ENCODE measurements around the gene CATSPER2.
"Not testable (repeated sequence)": the region's sequence is repeated elsewhere in the genome, so short reads cannot be mapped to it uniquely, and the experiment has no call there.

Gene CATSPER2

GRCh38 chr15:43648649-43649429 lies at the start of gene CATSPER2:
Gene CATSPER2, minus strand, starts transcription at chr15:43648844. Its CDS starts 783 bp downstream, at chr15:43648061.
- Histone ChIP-seq H3K4me1 (ENCODE audit: control insufficient read depth, insufficient read depth, low read length) (no peaks in the 10 kb centered on the region), H3K36me3 (ENCODE audit: control insufficient read depth, insufficient read depth, low read length) (no peaks in the 10 kb centered on the region), H3K9ac (ENCODE audit: low read depth, low read length) (no peak within 1 kb of the TSS), H3K4me3 (ENCODE audit: low read depth, low read length) (no peak within 1 kb of the TSS), H3K27me3 (ENCODE audit: control insufficient read depth, insufficient read depth, low read length) (no peaks in the 10 kb centered on the region), H3K9me3 (ENCODE audit: control insufficient read depth, insufficient read depth, low read length) (no peaks in the 10 kb centered on the region)

DNA sequence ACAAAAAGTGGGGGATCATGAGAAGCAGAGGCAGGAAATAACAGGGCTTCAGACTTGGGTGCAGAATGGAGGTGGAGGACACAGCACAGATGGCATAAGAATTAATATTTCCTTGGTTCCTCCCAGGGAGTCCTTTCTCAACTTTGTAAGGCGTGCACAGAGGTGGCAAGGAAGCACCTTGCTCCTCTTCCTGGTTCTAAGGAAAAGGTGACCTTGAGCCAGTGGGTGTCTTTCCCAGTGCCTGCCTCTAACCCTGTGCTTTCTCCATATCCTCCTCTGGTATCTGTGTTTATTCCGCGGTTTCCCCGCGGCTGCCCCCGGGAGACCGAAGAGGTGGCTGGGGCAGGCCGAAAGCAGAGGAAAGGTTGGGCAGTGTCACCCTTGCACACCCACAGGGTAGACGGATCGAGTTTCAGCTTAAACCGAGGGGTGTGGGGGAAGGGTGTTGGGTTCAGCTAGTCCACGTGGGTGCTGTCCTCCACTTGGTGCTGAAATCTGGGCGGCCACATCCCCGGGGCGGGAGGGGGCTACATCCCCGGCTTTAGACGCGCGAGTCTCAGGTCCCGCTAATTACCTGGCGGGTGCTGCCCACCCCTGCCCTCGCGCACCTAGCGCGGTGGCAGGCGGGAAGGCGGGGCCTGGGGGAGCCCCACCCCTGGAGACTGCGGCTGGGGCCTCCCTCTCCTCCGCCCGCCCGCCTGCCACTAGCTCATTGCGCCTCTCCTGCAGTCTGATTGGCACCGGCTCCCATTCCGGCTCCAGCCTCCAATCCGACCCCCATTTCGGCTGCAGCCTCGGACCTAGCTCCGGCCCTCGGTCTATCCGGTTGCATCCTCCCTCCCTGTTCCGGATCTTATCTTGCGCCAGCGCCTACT lies 44.7 kb upstream of the CATSPER2 start, which contains the start of gene CKMT1A:
Gene CKMT1A (plus strand): TSS at position 712 of the 875 bp plus-strand sequence. CDS start 192 bp downstream, outside the sequence.
- H3K27me3 ChIP-seq (ENCODE audit: control insufficient read depth, insufficient read depth, low read length); H3K9me3 ChIP-seq (ENCODE audit: control insufficient read depth, insufficient read depth, low read length); H3K4me3 ChIP-seq (ENCODE audit: low read depth, low read length); H3K36me3 ChIP-seq (ENCODE audit: control insufficient read depth, insufficient read depth, low read length); H3K4me1 ChIP-seq (ENCODE audit: control insufficient read depth, insufficient read depth, low read length); H3K9ac ChIP-seq (ENCODE audit: low read depth, low read length): not testable (repeated sequence)

- H3K4me1 ChIP-seq (ENCODE audit: control insufficient read depth, insufficient read depth, low read length); H3K36me3 ChIP-seq (ENCODE audit: control insufficient read depth, insufficient read depth, low read length); H3K27me3 ChIP-seq (ENCODE audit: control insufficient read depth, insufficient read depth, low read length); H3K4me3 ChIP-seq (ENCODE audit: low read depth, low read length); H3K9me3 ChIP-seq (ENCODE audit: control insufficient read depth, insufficient read depth, low read length); H3K9ac ChIP-seq (ENCODE audit: low read depth, low read length): not testable (repeated sequence)
Observed at GRCh38 chr15:43692679-43693078, 44.0 kb upstream of the CATSPER2 start.

- not testable (repeated sequence) for H3K27me3 ChIP-seq (ENCODE audit: control insufficient read depth, insufficient read depth, low read length)
Observed at GRCh38 chr15:43689604-43690301, 41.1 kb upstream of the CATSPER2 start.

DNA sequence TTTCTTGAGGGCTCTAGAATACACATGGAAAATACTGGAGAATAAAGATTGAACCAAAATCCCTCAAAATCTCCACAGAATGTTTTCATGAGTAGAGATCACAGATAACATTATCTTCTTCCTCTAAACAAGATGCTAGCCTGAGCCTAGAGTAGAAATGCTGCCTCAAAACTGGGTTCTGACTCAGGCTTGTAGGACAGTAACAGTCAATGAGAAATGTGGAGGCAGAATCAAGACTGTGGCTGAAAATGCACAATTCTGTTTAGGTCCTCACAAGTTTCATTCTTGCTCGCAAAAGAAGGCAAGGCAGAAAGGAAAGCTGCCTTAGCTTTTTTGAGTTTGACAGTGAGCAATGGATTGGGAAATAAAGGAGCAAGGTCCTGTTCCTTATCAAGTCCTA lies 25.5 kb upstream of the CATSPER2 start:
- not testable (repeated sequence) for H3K36me3 ChIP-seq (ENCODE audit: control insufficient read depth, insufficient read depth, low read length); H3K9ac ChIP-seq (ENCODE audit: low read depth, low read length); H3K4me3 ChIP-seq (ENCODE audit: low read depth, low read length); H3K27me3 ChIP-seq (ENCODE audit: control insufficient read depth, insufficient read depth, low read length); H3K4me1 ChIP-seq (ENCODE audit: control insufficient read depth, insufficient read depth, low read length); H3K9me3 ChIP-seq (ENCODE audit: control insufficient read depth, insufficient read depth, low read length)

More at GRCh38 chr15:43689604-43690301, 41.1 kb upstream of the CATSPER2 start:
- not testable (repeated sequence) for H3K4me3 ChIP-seq (ENCODE audit: low read depth, low read length); H3K36me3 ChIP-seq (ENCODE audit: control insufficient read depth, insufficient read depth, low read length); H3K9me3 ChIP-seq (ENCODE audit: control insufficient read depth, insufficient read depth, low read length); H3K9ac ChIP-seq (ENCODE audit: low read depth, low read length); H3K4me1 ChIP-seq (ENCODE audit: control insufficient read depth, insufficient read depth, low read length)

DNA sequence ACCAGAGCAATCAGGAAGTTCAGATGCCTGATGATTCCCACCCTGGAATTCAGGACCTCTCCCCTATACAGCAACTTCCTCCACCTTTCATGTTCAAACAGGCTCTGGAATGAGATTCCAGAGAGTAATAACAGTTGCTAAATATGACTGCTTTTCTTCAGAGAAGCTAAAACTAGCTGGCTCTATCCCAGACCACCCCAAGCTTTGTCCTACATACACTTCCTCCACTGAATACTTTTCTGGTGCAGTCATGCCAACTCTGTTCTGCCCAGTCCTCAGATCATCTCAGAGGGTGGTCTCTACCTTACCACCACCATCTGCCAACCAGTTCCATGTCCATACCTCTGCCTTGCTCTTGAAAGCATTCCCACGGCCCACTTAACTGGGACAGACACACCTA lies 17.5 kb upstream of the CATSPER2 start:
- H3K36me3 ChIP-seq (ENCODE audit: control insufficient read depth, insufficient read depth, low read length); H3K4me3 ChIP-seq (ENCODE audit: low read depth, low read length); H3K4me1 ChIP-seq (ENCODE audit: control insufficient read depth, insufficient read depth, low read length); H3K27me3 ChIP-seq (ENCODE audit: control insufficient read depth, insufficient read depth, low read length); H3K9ac ChIP-seq (ENCODE audit: low read depth, low read length); H3K9me3 ChIP-seq (ENCODE audit: control insufficient read depth, insufficient read depth, low read length): not testable (repeated sequence)

DNA sequence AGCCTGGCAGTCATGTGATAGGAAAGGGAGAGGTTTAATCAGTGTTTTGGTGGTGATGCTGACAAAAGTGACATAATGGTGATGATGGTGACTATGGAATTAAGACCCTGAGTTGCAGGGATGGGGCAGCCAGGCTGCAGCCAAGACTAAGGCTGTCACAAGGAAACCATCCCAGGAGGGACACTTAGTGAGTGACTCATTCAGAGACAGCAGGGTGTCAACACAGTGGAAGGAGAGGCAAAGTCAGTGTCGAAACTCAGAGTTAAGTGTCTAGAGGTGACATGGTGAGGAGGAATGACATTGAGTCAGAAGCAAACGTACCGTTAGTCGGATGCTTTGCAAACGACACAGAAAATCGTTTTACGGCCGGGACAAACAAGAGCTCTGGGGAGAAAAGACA lies 14.7 kb upstream of the CATSPER2 start:
- not testable (repeated sequence) for H3K4me3 ChIP-seq (ENCODE audit: low read depth, low read length); H3K27me3 ChIP-seq (ENCODE audit: control insufficient read depth, insufficient read depth, low read length)

GRCh38 chr15:43662293-43662692 lies 13.6 kb upstream of the CATSPER2 start:
- not testable (repeated sequence) for H3K4me1 ChIP-seq (ENCODE audit: control insufficient read depth, insufficient read depth, low read length); H3K9ac ChIP-seq (ENCODE audit: low read depth, low read length); H3K4me3 ChIP-seq (ENCODE audit: low read depth, low read length); H3K27me3 ChIP-seq (ENCODE audit: control insufficient read depth, insufficient read depth, low read length); H3K36me3 ChIP-seq (ENCODE audit: control insufficient read depth, insufficient read depth, low read length); H3K9me3 ChIP-seq (ENCODE audit: control insufficient read depth, insufficient read depth, low read length)

More for the DNA sequence above, 14.7 kb upstream of the CATSPER2 start:
- not testable (repeated sequence) for H3K4me1 ChIP-seq (ENCODE audit: control insufficient read depth, insufficient read depth, low read length); H3K9me3 ChIP-seq (ENCODE audit: control insufficient read depth, insufficient read depth, low read length); H3K9ac ChIP-seq (ENCODE audit: low read depth, low read length); H3K36me3 ChIP-seq (ENCODE audit: control insufficient read depth, insufficient read depth, low read length)

DNA sequence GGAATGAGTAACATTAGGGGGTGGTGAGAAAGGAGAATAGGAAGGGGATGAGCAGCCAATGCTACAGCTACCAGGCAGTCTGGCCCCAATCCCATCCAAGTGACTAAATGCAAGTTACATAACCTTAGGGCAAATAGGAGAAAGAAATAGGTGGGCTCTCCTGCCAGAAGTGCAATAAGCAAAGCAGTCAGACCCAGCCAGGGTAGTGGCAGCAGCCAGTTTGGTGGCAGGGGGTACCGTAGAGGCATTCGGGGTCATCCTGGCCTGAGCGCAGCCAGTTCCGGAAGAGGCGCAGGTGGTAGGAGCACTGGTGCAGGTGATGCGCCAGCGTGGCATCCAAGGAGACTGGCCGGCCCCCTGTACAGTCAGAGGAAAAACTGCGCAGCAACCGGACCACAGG lies 11.1 kb upstream of the CATSPER2 start:
- not testable (repeated sequence) for H3K4me1 ChIP-seq (ENCODE audit: control insufficient read depth, insufficient read depth, low read length); H3K27me3 ChIP-seq (ENCODE audit: control insufficient read depth, insufficient read depth, low read length); H3K9ac ChIP-seq (ENCODE audit: low read depth, low read length); H3K4me3 ChIP-seq (ENCODE audit: low read depth, low read length); H3K9me3 ChIP-seq (ENCODE audit: control insufficient read depth, insufficient read depth, low read length); H3K36me3 ChIP-seq (ENCODE audit: control insufficient read depth, insufficient read depth, low read length)

- H3K27me3 ChIP-seq (ENCODE audit: control insufficient read depth, insufficient read depth, low read length); H3K36me3 ChIP-seq (ENCODE audit: control insufficient read depth, insufficient read depth, low read length); H3K9me3 ChIP-seq (ENCODE audit: control insufficient read depth, insufficient read depth, low read length); H3K9ac ChIP-seq (ENCODE audit: low read depth, low read length); H3K4me1 ChIP-seq (ENCODE audit: control insufficient read depth, insufficient read depth, low read length); H3K4me3 ChIP-seq (ENCODE audit: low read depth, low read length): not testable (repeated sequence)
Observed at GRCh38 chr15:43649430-43649926, 834 bp upstream of the CATSPER2 start.

DNA sequence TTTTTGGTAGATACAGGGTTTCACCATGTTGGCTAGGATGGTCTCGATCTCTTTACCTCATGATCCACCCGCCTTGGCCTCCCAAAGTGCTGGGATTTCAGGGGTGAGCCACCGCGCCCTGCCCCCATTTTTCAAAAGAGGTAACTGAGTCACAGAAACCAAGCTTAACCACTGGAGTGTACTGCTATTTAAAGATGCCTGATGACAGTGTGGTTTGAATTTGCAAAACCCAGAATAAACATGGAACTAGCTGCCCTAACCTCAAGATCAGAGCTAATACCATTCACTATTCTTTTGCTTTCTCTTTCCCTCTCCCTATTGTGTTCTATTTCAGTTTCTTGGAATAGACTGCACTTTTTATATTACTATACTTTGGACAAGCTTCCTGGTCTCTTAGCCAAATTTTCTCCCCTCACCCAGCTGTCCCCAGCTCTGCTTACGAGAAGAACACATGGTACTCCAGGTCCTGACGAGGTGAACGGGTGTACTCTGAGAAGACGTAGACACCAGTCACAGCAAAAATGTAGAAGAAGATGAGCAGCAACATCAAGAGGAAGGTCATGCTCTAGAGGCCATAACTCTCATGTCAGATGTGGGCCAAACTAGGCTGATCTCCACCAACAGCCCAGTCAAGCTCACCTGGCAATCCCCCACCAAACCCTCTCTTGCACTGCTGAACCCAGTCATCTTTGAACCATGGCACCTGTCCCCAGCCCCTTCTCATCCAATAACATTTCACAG lies 10.0 kb downstream of the CATSPER2 start:
- H3K9ac ChIP-seq (ENCODE audit: low read depth, low read length); H3K4me1 ChIP-seq (ENCODE audit: control insufficient read depth, insufficient read depth, low read length); H3K27me3 ChIP-seq (ENCODE audit: control insufficient read depth, insufficient read depth, low read length); H3K4me3 ChIP-seq (ENCODE audit: low read depth, low read length); H3K36me3 ChIP-seq (ENCODE audit: control insufficient read depth, insufficient read depth, low read length); H3K9me3 ChIP-seq (ENCODE audit: control insufficient read depth, insufficient read depth, low read length): not testable (repeated sequence)

Measured in iPS-15b (cell line).